Stimulated activated CD4-positive, alpha-beta T cell treated with anti-CD3 and anti-CD28 coated beads, TNF-alpha, amount 100 ng/mL, for 1 hour (primary cell): ENCODE data around the gene SEC23B.

ENCODE experiments used
- DNase-seq, 3 donors: peaks; one replicate each; pipeline ENCODE4 v3.0.0-alpha.2; 2020; ENCODE audit warnings: low read depth in 3 of 3, low spot score in 1 of 3

Gene SEC23B

DNA sequence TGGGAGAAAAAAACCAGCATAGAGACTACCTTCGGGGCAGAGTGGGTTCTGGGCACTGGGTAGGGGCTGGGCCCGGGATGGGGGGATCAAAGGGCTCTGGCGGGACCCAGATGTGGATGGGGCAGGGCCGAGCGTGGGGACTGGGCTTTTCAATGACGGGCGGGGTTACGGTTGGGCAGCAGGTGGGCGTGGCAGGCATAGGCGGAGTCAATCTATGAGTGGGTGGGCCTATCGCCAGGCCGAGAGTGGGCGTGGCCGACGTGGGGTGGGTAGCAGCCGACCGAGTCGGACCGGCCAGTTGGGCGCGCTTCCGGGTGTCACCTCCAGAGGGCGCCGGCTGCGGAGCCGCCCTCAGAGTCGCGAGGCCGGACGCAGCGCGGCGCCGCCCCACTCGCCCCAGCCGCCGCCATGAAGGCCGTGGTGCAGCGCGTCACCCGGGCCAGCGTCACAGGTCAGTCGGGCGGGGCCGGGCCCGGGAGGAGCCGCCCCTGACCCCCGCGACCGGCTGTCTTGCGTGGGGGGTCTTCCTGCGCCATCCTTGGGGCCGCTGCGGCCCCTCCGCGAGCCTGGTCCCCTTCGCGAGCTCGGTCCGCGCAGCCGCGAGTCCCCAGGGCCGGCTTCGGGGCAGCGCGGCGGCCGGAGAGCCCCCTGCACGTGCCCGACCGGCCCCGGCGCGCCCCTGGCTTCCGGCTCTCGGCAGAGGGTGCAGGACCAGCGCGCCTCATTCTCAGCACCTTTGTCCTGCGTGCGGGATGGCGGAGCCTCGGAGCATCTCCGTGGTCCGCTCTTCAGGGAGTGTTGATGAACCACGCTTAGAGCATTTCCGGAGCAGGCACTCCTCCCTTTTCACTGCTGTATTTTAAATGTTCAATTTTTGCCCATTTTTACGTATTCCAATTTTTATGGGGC lies 80.2 kb downstream of the SEC23B start, which contains the start of gene DTD1:
Gene DTD1 (plus strand): TSS at position 390 of the 909 bp plus-strand sequence. CDS start 19 bp downstream, at position 409.
- DNase-seq = peak; percentile 43 to 78 (median 60)

DNA sequence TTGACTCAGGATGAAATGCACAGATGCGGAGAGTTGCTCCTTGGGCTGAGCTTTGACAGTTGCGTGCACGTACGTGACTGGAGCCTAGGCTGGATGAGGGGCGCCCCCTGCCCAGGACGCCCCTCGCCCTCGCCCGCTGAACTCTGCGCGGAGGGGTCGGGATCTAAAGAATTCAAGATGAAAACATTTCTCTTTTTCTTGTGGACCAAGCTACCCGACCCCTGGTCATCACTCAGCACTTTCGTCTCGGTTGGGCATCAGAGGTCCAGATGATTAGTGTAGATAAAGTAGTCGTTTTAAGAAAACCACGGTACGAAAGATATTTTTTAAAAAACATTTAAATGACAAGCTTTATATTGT lies 80.8 kb downstream of the SEC23B start:
- DNase-seq = no peak

DNA sequence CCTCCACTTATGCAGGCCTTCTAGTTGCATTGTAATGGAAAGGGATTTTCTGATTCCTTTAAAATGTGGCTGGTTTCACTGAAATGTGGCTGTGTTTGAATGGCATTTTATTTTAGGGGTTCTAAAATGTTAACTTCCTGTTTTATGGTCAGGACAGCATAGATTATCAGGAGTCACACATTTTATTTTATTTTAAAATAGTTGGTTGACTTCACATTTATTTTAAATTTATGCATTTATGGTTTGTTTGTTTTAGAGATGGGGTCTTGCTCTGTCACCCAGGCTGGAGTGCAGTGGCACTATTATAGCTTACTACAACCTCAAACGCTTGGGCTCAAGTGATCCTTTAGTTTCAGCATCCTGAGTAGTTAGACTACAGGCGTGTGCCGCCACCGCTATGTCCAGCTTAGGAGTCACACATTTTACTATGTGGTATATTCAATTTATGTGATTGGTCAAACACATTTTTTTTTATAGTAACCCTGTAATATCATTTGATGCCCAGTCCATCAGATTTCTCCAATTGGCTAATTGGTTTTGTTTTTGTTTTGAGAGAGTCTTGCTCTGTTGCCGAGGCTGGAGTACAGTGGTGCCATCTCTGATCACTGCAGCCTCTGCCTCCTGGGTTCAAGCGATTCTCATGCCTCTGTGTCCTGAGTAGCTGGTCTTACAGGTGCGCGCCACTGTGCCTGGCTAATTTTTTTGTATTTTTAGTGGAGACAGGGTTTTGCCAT lies 82.4 kb downstream of the SEC23B start:
- no peak for DNase-seq

- DNase-seq = no peak
Observed at GRCh38 chr20:18596270-18596669, 88.5 kb downstream of the SEC23B start.

- DNase-seq = no peak
Observed at GRCh38 chr20:18609741-18610140, 102.0 kb downstream of the SEC23B start.
